K562 (cell line): ENCODE data around the gene PRKACA. TPM values are rescaled to one million over a fixed set of nuclear protein-coding genes. Genes with fewer than 3 reads are reported as not detected.
A peak's percentile ranks its signal among the peaks of the same experiment; 100 is the strongest.

Source experiments
- ATAC-seq: fragments of 200-7000 bp; cut with Tn5 transposase; 3 replicates; pipeline ENCODE4 v1.9.1; 2020; ENCODE audit warnings: moderate library complexity
- BruUV-seq: library from RNA; stranded (reverse); fragments of 400-500 nt; replicated peaks from 2 replicates; lab custom pipeline; 2021; lab: Mats Ljungman, UMichigan
- CTCF ChIA-PET: fragments of 300-600 bp; formaldehyde crosslinking; extraction: SDS; loops from one replicate; lab custom pipeline; 2021; ENCODE audit warnings: low intra/inter-chr PET ratio; lab: Yijun Ruan, JAX
- POLR2A ChIA-PET: fragments of 300-600, 350-650 bp; sonication (Branson Sonifier 250); formaldehyde crosslinking; extraction: SDS; loops from one replicate; lab custom pipeline; 2021; ENCODE audit warnings: antibody characterized with exemption, inconsistent platforms; lab: Yijun Ruan, JAX
- DNase-seq, 4 experiments: peaks; one replicate each; pipeline versions ENCODE4 v3.0.0 to v3.0.0-alpha.2; 2011 to 2018; ENCODE audit warnings: low spot score in 3 of 4, mixed read lengths in 3 of 4; ENCODE audit errors: extremely low read depth in 1 of 4
- FAIRE-seq: peaks from 2 replicates; lab custom pipeline; 2011; peaks lifted over from hg19 to GRCh38; lab: Jason Lieb, UNC
- H2AFZ ChIP-seq: 2 replicates; pipeline ENCODE4 v1.6.0; 2011; ENCODE audit warnings: low read depth, low read length, control low read depth, inconsistent platforms
- H3K27ac ChIP-seq: fragments of 200-600 bp; 3 replicates; pipeline ENCODE4 v1.8.0; 2011; ENCODE audit warnings: low read depth, mild to moderate bottlenecking, control low read depth, inconsistent platforms, low read length, moderate library complexity, mixed read lengths; ENCODE audit errors: extremely low read depth
- H3K27me3 ChIP-seq, 2 experiments: fragments of 300-600 bp in 1 of 2; 2 replicates in 1 of 2; 3 replicates in 1 of 2; pipeline versions ENCODE4 v1.6.0 to v1.8.0; 2011; ENCODE audit warnings: inconsistent platforms in 2 of 2, low read length in 2 of 2, mild to moderate bottlenecking in 1 of 2, mixed read lengths in 1 of 2, moderate library complexity in 1 of 2; ENCODE audit not compliant: control insufficient read depth in 2 of 2, insufficient read depth in 2 of 2
- H3K36me3 ChIP-seq: fragments of 300-600 bp; 3 replicates; pipeline ENCODE4 v1.8.0; 2011; ENCODE audit warnings: mild to moderate bottlenecking, low read length, inconsistent platforms; ENCODE audit not compliant: control insufficient read depth, insufficient read depth
- H3K4me1 ChIP-seq, 2 experiments: fragments of 200-600 bp in 1 of 2; replicated peaks in 1 of 2; 2 replicates in 1 of 2; 3 replicates in 1 of 2; pipeline versions ENCODE4 v1.5.1 to v1.8.0; 2011; ENCODE audit warnings: inconsistent platforms in 2 of 2, low read length in 2 of 2, mild to moderate bottlenecking in 1 of 2, mixed read lengths in 1 of 2, moderate library complexity in 1 of 2; ENCODE audit not compliant: control insufficient read depth in 2 of 2, insufficient read depth in 2 of 2
- H3K4me2 ChIP-seq: 2 replicates; pipeline ENCODE4 v1.6.1; 2011; ENCODE audit warnings: low read length, control low read depth, inconsistent platforms, mixed read lengths; ENCODE audit not compliant: insufficient read depth
- H3K4me3 ChIP-seq: fragments of 200-600 bp; sonication (generic), shearing (Covaris generic); 2 replicates; pipeline ENCODE4 v1.5.1; 2016; ENCODE audit warnings: control low read depth, inconsistent platforms
- H3K79me2 ChIP-seq: fragments of 200-600 bp; 3 replicates; pipeline ENCODE4 v1.8.0; 2011; ENCODE audit warnings: low read length, inconsistent platforms; ENCODE audit not compliant: control insufficient read depth, insufficient read depth
- H3K9ac ChIP-seq, 2 experiments: 2 replicates each; pipeline versions ENCODE4 v1.6.0 to v1.6.1; 2011; ENCODE audit warnings: low read depth in 2 of 2, low read length in 2 of 2, control low read depth in 1 of 2, inconsistent platforms in 1 of 2, mild to moderate bottlenecking in 1 of 2, mixed read lengths in 1 of 2; ENCODE audit not compliant: insufficient read depth in 1 of 2
- H3K9me1 ChIP-seq: one replicate; pipeline ENCODE4 v1.6.0; 2011; ENCODE audit warnings: inconsistent platforms, mild to moderate bottlenecking, low read length, moderate library complexity; ENCODE audit not compliant: control insufficient read depth, insufficient read depth
- H3K9me3 ChIP-seq: replicated peaks from 2 replicates; pipeline ENCODE4 v1.5.1; 2011; ENCODE audit warnings: low read depth, low read length, inconsistent platforms; ENCODE audit not compliant: control insufficient read depth, insufficient read depth
- H4K20me1 ChIP-seq: replicated peaks from 2 replicates; pipeline ENCODE4 v1.6.1; 2011; ENCODE audit warnings: low read length, inconsistent platforms, mixed read lengths; ENCODE audit not compliant: control insufficient read depth, insufficient read depth
- BRCA1 ChIP-seq, 2 experiments: fragments of 450-650 bp in 1 of 2; sonication (generic) in 1 of 2; formaldehyde crosslinking in 1 of 2; IDR thresholded peaks; 2 replicates each; pipeline versions ENCODE4 v1.5.0 to v1.6.1; 2017 to 2020; ENCODE audit warnings: mild to moderate bottlenecking in 1 of 2, missing genetic modification reagents in 1 of 2
- BRD4 ChIP-seq: fragments of 200-600 bp; sonication (generic); IDR thresholded peaks from 2 replicates; pipeline ENCODE4 v1.6.1; 2017; ENCODE audit warnings: inconsistent platforms
- COPS2 ChIP-seq: fragments of 450-650 bp; conservative IDR thresholded peaks from 2 replicates; pipeline ENCODE4 v1.6.1; 2016; ENCODE audit warnings: mild to moderate bottlenecking, moderate library complexity
- GABPB2 ChIP-seq: fragments of 250-450 bp; sonication (Bioruptor Pico); conservative IDR thresholded peaks from 2 replicates; pipeline ENCODE4 v1.5.1; 2021; ENCODE audit warnings: mild to moderate bottlenecking
- GATA2 ChIP-seq: sonication (generic); formaldehyde crosslinking; IDR thresholded peaks from 2 replicates; pipeline ENCODE4 v1.4.0; 2020; ENCODE audit warnings: mild to moderate bottlenecking, missing genetic modification reagents
- HDAC8 ChIP-seq: fragments of 450-650 bp; IDR thresholded peaks from 2 replicates; pipeline ENCODE4 v1.6.1; 2016; ENCODE audit warnings: mild to moderate bottlenecking, missing genetic modification characterization, moderate library complexity, missing compliant biosample characterization
- HMG20A ChIP-seq: fragments of 450-650 bp; formaldehyde crosslinking; conservative IDR thresholded peaks from 2 replicates; pipeline ENCODE4 v1.4.0; 2020; ENCODE audit warnings: mild to moderate bottlenecking, mixed read lengths
- MEF2A ChIP-seq: IDR thresholded peaks from 2 replicates; pipeline ENCODE4 v1.6.1; 2011; ENCODE audit warnings: low read depth, mild to moderate bottlenecking, low read length, moderate library complexity; ENCODE audit not compliant: control insufficient read depth
- MTA3 ChIP-seq: fragments of 450-650 bp; formaldehyde crosslinking; IDR thresholded peaks from 2 replicates; pipeline ENCODE4 v1.6.1; 2017; ENCODE audit warnings: mild to moderate bottlenecking, borderline replicate concordance
- NONO ChIP-seq, 2 experiments: fragments of 200-400 bp in 1 of 2; fragments of 450-650 bp in 1 of 2; formaldehyde crosslinking in 1 of 2; IDR thresholded peaks; 2 replicates each; pipeline ENCODE4 v1.6.1; 2017; ENCODE audit warnings: low read depth in 2 of 2, mild to moderate bottlenecking in 2 of 2, moderate library complexity in 2 of 2, low read length in 1 of 2
- POLR2G ChIP-seq: fragments of 200-400 bp; formaldehyde crosslinking; IDR thresholded peaks from 2 replicates; pipeline ENCODE4 v1.6.1; 2017; ENCODE audit warnings: low read depth, mild to moderate bottlenecking, antibody characterized with exemption, low read length, moderate library complexity
- RBFOX2 ChIP-seq: fragments of 200-400 bp; formaldehyde crosslinking; IDR thresholded peaks from 2 replicates; pipeline ENCODE4 v1.6.1; 2017; ENCODE audit warnings: low read depth, mild to moderate bottlenecking, low read length, moderate library complexity
- SRSF9 ChIP-seq: fragments of 200-400 bp; formaldehyde crosslinking; IDR thresholded peaks from 2 replicates; pipeline ENCODE4 v1.6.1; 2017; ENCODE audit warnings: low read depth, low read length, borderline replicate concordance
- WGBS: fragments of 100-300 bp; shearing (Covaris generic); methylation state at CpG from one replicate; pipeline ENCODE4 v1.1.6; 2016; ENCODE audit warnings: low coverage, mixed read lengths; ENCODE audit not compliant: insufficient coverage; ENCODE audit errors: missing lambda C conversion rate; 5-methylcytosine and 5-hydroxymethylcytosine counted together
- in situ Hi-C: fragments of 300-500 bp; cut with MboI; formaldehyde crosslinking; loops from 4 replicates; pipeline ENCODE4 v1.15.0; 2018; ENCODE audit warnings: inconsistent platforms, mixed read lengths
- intact Hi-C: fragments of 100-400 bp; cut with micrococcal nuclease; formaldehyde crosslinking; loops from 2 replicates; pipeline ENCODE4 v1.14.2; 2022
- polyA plus RNA-seq, 8 experiments: library from polyadenylated mRNA; depleted of rRNA in 4 of 8; stranded (reverse) in 5 of 8; unstranded in 3 of 8; fragments of >200 nt; fragmentation: Nextera tagmentation in 2 of 8; fragmentation: Illumina TruSeq in 1 of 8; extraction: Ambion mirVana in 2 of 8; extraction: Trizol in 1 of 8; gene quantifications; 2 replicates each; pipeline versions ENCODE4 v1.2.1 to v1.2.3, GENCODE V29; 2011 to 2014; ENCODE audit warnings: inconsistent platforms in 1 of 8, missing spikeins in 1 of 8
- total RNA-seq, 7 experiments: library from RNA; depleted of rRNA in 6 of 7; stranded (reverse); fragments of >200 nt in 6 of 7; fragmentation: Illumina TruSeq in 2 of 7; extraction: Trizol in 2 of 7; gene quantifications; 2 replicates each; pipeline versions ENCODE4 v1.2.1 to v1.2.3, GENCODE V29; 2011 to 2021; ENCODE audit warnings: low replicate concordance in 1 of 7
- TF ChIP-seq, protein P1 (sequence below): fragments of 250-450 bp; sonication (Bioruptor Pico); IDR thresholded peaks from 2 replicates; pipeline ENCODE4 v1.8.0; 2021; ENCODE audit warnings: mild to moderate bottlenecking, moderate library complexity
- TF ChIP-seq, protein P2 (sequence below): fragments of 250-450 bp; sonication (Bioruptor Pico); IDR thresholded peaks from 2 replicates; pipeline ENCODE4 v1.5.0; 2021
- TF ChIP-seq, protein P3 (sequence below): fragments of 450-650 bp; formaldehyde crosslinking; IDR thresholded peaks from 2 replicates; pipeline ENCODE4 v1.4.0; 2022; ENCODE audit warnings: missing genetic modification characterization

The PRKACA gene
- total and polyA plus RNA-seq, 9 of the 15 experiments (the other 6 are each of a cell fraction or from before 2014, with no cell fraction given) = 1.2 to 63.1 (median 13.0) TPM

DNA sequence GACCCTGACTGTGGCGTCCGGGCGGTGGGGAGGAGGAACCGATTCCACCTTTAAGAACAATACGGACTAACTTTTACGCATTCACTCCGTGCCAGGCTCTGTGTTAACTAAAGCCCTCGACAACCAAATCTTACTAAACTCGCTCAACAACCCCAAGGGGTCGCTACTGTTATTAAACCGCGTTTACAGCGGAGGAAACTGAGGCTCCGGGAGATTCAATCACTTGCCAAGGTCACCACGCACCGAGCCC is 28.2 kb downstream of the PRKACA start (continued):
- no peak for TF ChIP-seq GATA2 (CRISPR knock-in tag)
- TF ChIP-seq MEF2A = no peak
- no peak for TF ChIP-seq GABPB2 (CRISPR knock-in tag)
- TF ChIP-seq HMG20A (CRISPR knock-in tag) = no peak

DNA sequence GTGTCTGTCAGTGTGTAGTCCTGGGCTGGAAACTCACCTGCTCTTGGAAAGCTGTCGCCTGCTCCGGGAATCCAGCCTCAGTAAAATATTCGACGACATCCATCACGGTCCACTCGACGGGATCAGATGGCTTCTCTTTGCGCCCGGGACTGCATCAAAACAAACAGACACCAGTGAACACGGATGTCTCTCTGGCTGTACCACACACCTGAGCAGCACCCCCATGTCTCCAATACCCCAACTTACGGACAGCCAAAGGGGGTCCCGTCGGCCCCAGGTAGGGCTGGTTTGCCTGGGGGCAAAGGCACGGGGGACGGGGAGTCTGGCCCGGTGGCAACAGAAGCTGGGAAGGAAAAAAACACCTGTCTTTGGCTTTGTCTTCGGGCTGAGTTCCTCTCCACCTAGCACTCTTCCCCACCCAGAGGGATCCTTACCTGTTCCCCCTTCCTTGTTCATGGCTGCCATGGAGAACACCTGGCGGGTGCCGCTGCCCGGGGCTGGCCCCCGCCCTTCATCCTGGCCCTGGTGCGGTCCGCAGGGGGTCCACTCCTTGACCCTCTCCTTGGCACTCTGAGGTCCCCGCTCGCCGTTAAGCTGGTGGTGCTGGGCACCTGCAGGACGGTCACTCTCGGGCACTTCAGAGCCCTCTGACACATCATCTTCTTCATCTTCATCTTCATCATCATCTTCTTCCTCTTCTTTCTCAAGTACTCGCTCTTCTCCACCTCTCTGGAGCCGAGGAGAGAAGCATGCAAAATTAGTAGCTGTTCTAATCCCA is 28.7 kb downstream of the PRKACA start:
- CTCF ChIA-PET = interaction anchor here (0.5 to 0.6 kb wide), 2 partner anchors 16 to 209 kb away, joined by 3 read pairs; no protein-coding TSS in a partner anchor
- H3K9me1 ChIP-seq = no peaks in the 10 kb centered on the region
- FAIRE-seq (no peak), ATAC-seq (no peak), DNase-seq (no peak)
- H3K4me3 ChIP-seq = peak overlapping the region; percentile 63; the same call in 1 of the 2 replicates
- peaks cover 11 to 39% of the 10 kb centered on the region in 2 experiments; a peak in 3 of 5 replicates for H3K4me1 ChIP-seq
- in situ Hi-C loops = no loop called here
- WGBS = 86% methylated on average over 25 of the region's 30 CpGs
- H2AFZ ChIP-seq = no peak overlapping the region
- H3K79me2 ChIP-seq = peaks cover 13% of the 10 kb centered on the region
- H3K27ac ChIP-seq = no peak overlapping the region
- POLR2A ChIA-PET = no interaction called here
- H3K4me2 ChIP-seq = peak overlapping the region; percentile 50
- H4K20me1 ChIP-seq = no peaks in the 10 kb centered on the region
- peaks cover 9% of the 10 kb centered on the region for H3K9me3 ChIP-seq
- peak overlapping the region; percentile 39 to 89; a peak in 3 of 4 replicates for H3K9ac ChIP-seq
- no peaks in the 10 kb centered on the region for H3K27me3 ChIP-seq
- BruUV-seq = no TSS peak
- intact Hi-C loops = no loop called here
- TF ChIP-seq BRCA1 (IDR thresholded peaks at IDR 0.05) (no peak), BRCA1 (CRISPR knock-in tag; IDR thresholded peaks at IDR 0.05) (no peak), MTA3 (no peak), NONO (IDR thresholded peaks at IDR 0.05; ENCODE audit: low read depth in 2 of 2, low read length in 1 of 2) (no peak), BRD4 (no peak), POLR2G (peak; percentile 22; the same call in 1 of the 2 replicates), COPS2 (no peak), HDAC8 (tag) (no peak), RBFOX2 (peak; percentile 35), SRSF9 (no peak)
- TF ChIP-seq, protein P1, sequence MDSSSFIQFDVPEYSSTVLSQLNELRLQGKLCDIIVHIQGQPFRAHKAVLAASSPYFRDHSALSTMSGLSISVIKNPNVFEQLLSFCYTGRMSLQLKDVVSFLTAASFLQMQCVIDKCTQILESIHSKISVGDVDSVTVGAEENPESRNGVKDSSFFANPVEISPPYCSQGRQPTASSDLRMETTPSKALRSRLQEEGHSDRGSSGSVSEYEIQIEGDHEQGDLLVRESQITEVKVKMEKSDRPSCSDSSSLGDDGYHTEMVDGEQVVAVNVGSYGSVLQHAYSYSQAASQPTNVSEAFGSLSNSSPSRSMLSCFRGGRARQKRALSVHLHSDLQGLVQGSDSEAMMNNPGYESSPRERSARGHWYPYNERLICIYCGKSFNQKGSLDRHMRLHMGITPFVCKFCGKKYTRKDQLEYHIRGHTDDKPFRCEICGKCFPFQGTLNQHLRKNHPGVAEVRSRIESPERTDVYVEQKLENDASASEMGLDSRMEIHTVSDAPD (CRISPR knock-in tag) = no peak
- TF ChIP-seq, protein P2, sequence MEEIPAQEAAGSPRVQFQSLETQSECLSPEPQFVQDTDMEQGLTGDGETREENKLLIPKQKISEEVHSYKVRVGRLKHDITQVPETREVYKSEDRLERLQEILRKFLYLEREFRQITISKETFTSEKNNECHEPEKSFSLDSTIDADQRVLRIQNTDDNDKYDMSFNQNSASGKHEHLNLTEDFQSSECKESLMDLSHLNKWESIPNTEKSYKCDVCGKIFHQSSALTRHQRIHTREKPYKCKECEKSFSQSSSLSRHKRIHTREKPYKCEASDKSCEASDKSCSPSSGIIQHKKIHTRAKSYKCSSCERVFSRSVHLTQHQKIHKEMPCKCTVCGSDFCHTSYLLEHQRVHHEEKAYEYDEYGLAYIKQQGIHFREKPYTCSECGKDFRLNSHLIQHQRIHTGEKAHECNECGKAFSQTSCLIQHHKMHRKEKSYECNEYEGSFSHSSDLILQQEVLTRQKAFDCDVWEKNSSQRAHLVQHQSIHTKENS (CRISPR knock-in tag) = no peak
- TF ChIP-seq, protein P3, sequence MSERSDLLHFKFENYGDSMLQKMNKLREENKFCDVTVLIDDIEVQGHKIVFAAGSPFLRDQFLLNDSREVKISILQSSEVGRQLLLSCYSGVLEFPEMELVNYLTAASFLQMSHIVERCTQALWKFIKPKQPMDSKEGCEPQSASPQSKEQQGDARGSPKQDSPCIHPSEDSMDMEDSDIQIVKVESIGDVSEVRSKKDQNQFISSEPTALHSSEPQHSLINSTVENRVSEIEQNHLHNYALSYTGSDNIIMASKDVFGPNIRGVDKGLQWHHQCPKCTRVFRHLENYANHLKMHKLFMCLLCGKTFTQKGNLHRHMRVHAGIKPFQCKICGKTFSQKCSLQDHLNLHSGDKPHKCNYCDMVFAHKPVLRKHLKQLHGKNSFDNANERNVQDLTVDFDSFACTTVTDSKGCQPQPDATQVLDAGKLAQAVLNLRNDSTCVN (CRISPR knock-in tag) = no peak
- TF ChIP-seq, all 486 proteins: peak for 2
- peaks cover 22% of the 10 kb centered on the region; the same call in 2 of the 3 replicates for H3K36me3 ChIP-seq
